HepG2 (cell line): ENCODE measurements around the gene ZBTB8OS. TPM values are rescaled to one million over a fixed set of nuclear protein-coding genes. Genes with fewer than 3 reads are reported as not detected.

ENCODE experiments used
- ATAC-seq: fragments of 200-7000 bp; cut with Tn5 transposase; 3 replicates; pipeline ENCODE4 v1.9.1; 2020; ENCODE audit warnings: mild to moderate bottlenecking, moderate library complexity
- BruUV-seq: library from RNA; stranded (reverse); fragments of 400-500 nt; replicated peaks from 2 replicates; lab custom pipeline; 2021; lab: Mats Ljungman, UMichigan
- CTCF ChIA-PET: fragments of 300-600 bp; formaldehyde crosslinking; extraction: SDS; loops from one replicate; lab custom pipeline; 2021; ENCODE audit warnings: low total read pairs, inconsistent platforms, low intra/inter-chr PET ratio; lab: Yijun Ruan, JAX
- POLR2A ChIA-PET: fragments of 350-600 bp; sonication (Branson Sonifier 250); formaldehyde crosslinking; loops from one replicate; lab custom pipeline; 2020; ENCODE audit warnings: antibody characterized with exemption, inconsistent platforms; lab: Yijun Ruan, JAX
- DNase-seq: peaks from one replicate; pipeline ENCODE4 v3.0.0-alpha.2; 2015; ENCODE audit warnings: low spot score
- FAIRE-seq: peaks from 3 replicates; lab custom pipeline; 2011; peaks lifted over from hg19 to GRCh38; lab: Jason Lieb, UNC
- H2AFZ ChIP-seq: one replicate; pipeline ENCODE4 v1.6.1; 2011; ENCODE audit warnings: low read length, inconsistent platforms
- H3K27ac ChIP-seq: fragments of 300-600 bp; 3 replicates; pipeline ENCODE4 v1.8.0; 2011; ENCODE audit warnings: mixed run types, mild to moderate bottlenecking, mixed read lengths, low read length, inconsistent platforms; ENCODE audit not compliant: insufficient read depth; ENCODE audit errors: extremely low read length
- H3K27me3 ChIP-seq, 2 experiments: fragments of 200-600 bp in 1 of 2; 2 replicates in 1 of 2; 3 replicates in 1 of 2; pipeline versions ENCODE4 v1.6.0 to v1.8.0; 2011; ENCODE audit warnings: low read length in 2 of 2, mild to moderate bottlenecking in 2 of 2, moderate library complexity in 2 of 2, inconsistent platforms in 1 of 2; ENCODE audit not compliant: insufficient read depth in 2 of 2, control insufficient read depth in 1 of 2
- H3K36me3 ChIP-seq, 2 experiments: fragments of 200-600 bp in 1 of 2; replicated peaks in 1 of 2; 2 replicates in 1 of 2; 3 replicates in 1 of 2; pipeline versions ENCODE4 v1.5.1 to v1.8.0; 2011; ENCODE audit warnings: low read length in 2 of 2, inconsistent platforms in 1 of 2; ENCODE audit not compliant: insufficient read depth in 2 of 2, control insufficient read depth in 1 of 2
- H3K4me1 ChIP-seq: 2 replicates; pipeline ENCODE4 v1.5.1; 2012; ENCODE audit warnings: low read length, inconsistent platforms; ENCODE audit not compliant: insufficient read depth
- H3K4me2 ChIP-seq: 2 replicates; pipeline ENCODE4 v1.6.0; 2011; ENCODE audit warnings: low read depth, low read length, inconsistent platforms
- H3K4me3 ChIP-seq, 3 experiments: fragments of 200-600 bp in 1 of 3; sonication (generic), shearing (Covaris generic) in 1 of 3; replicated peaks in 1 of 3; 2 replicates each; pipeline ENCODE4 v1.5.1; 2011 to 2016; ENCODE audit warnings: low read length in 3 of 3, inconsistent platforms in 2 of 3, low read depth in 2 of 3, mild to moderate bottlenecking in 2 of 3, control low read depth in 1 of 3, mixed read lengths in 1 of 3; ENCODE audit not compliant: insufficient read depth in 1 of 3
- H3K79me2 ChIP-seq: one replicate; pipeline ENCODE4 v1.6.1; 2011; ENCODE audit warnings: low read length, inconsistent platforms; ENCODE audit not compliant: insufficient read depth
- H3K9ac ChIP-seq: 2 replicates; pipeline ENCODE4 v1.6.0; 2011; ENCODE audit warnings: mild to moderate bottlenecking, low read depth, low read length, inconsistent platforms; ENCODE audit not compliant: insufficient read depth
- H3K9me3 ChIP-seq: 2 replicates; pipeline ENCODE4 v1.5.1; 2012; ENCODE audit warnings: mild to moderate bottlenecking, low read length
- H4K20me1 ChIP-seq: 2 replicates; pipeline ENCODE4 v1.6.0; 2011; ENCODE audit warnings: inconsistent platforms, mild to moderate bottlenecking, low read length, moderate library complexity; ENCODE audit not compliant: insufficient read depth
- CAMTA2 ChIP-seq: sonication (generic); formaldehyde crosslinking; IDR thresholded peaks from 2 replicates; pipeline ENCODE4 v1.4.0; 2020; ENCODE audit warnings: mild to moderate bottlenecking, missing genetic modification reagents, borderline replicate concordance
- CREB1 ChIP-seq, 2 experiments: fragments of 450-650 bp in 1 of 2; IDR thresholded peaks; 2 replicates each; pipeline ENCODE4 v1.6.1; 2016 to 2017; ENCODE audit warnings: control low read depth in 1 of 2, mild to moderate bottlenecking in 1 of 2, missing compliant biosample characterization in 1 of 2, missing genetic modification characterization in 1 of 2
- HOMEZ ChIP-seq: IDR thresholded peaks from 2 replicates; pipeline ENCODE4 v1.6.1; 2016; ENCODE audit warnings: low read depth
- KDM3A ChIP-seq: IDR thresholded peaks from 2 replicates; pipeline ENCODE4 v1.6.1; 2018; ENCODE audit warnings: low read depth, missing compliant biosample characterization
- MEIS2 ChIP-seq: sonication (generic); formaldehyde crosslinking; IDR thresholded peaks from 2 replicates; pipeline ENCODE4 v1.9.0; 2021; ENCODE audit warnings: mild to moderate bottlenecking, missing genetic modification reagents
- MXD4 ChIP-seq: IDR thresholded peaks from 2 replicates; pipeline ENCODE4 v1.6.1; 2016; ENCODE audit warnings: mild to moderate bottlenecking, missing biosample characterization, missing genetic modification reagents
- NFYB ChIP-seq: sonication (generic); formaldehyde crosslinking; IDR thresholded peaks from 2 replicates; pipeline ENCODE4 v1.4.0; 2020; ENCODE audit warnings: missing genetic modification reagents
- RBFOX2 ChIP-seq: fragments of 200-400 bp; formaldehyde crosslinking; IDR thresholded peaks from 2 replicates; pipeline ENCODE4 v1.6.1; 2017; ENCODE audit warnings: low read depth, mild to moderate bottlenecking, low read length
- RBM39 ChIP-seq: fragments of 200-400 bp; formaldehyde crosslinking; IDR thresholded peaks from one replicate; pipeline ENCODE4 v1.6.1; 2018; ENCODE audit warnings: antibody characterized with exemption, mild to moderate bottlenecking, low read depth, low read length; ENCODE audit not compliant: poor library complexity, severe bottlenecking
- ZFP1 ChIP-seq: IDR thresholded peaks from 2 replicates; pipeline ENCODE4 v1.6.1; 2016
- ZNF143 ChIP-seq: sonication (generic); formaldehyde crosslinking; IDR thresholded peaks from 2 replicates; pipeline ENCODE4 v1.4.0; 2020; ENCODE audit warnings: missing genetic modification reagents
- ZNF329 ChIP-seq: sonication (generic); formaldehyde crosslinking; IDR thresholded peaks from 2 replicates; pipeline ENCODE4 v1.9.0; 2021; ENCODE audit warnings: low read depth, mild to moderate bottlenecking, missing genetic modification reagents
- ZNF776 ChIP-seq: sonication (generic); formaldehyde crosslinking; IDR thresholded peaks from 2 replicates; pipeline ENCODE4 v1.4.0; 2020; ENCODE audit warnings: mild to moderate bottlenecking, missing genetic modification reagents
- WGBS: methylation state at CpG from one replicate; pipeline ENCODE4 v1.1.6; 2017; ENCODE audit warnings: low lambda C conversion rate; 5-methylcytosine and 5-hydroxymethylcytosine counted together
- in situ Hi-C: cut with HindIII; loops from 2 replicates; pipeline ENCODE4 v1.10.0; 2017; ENCODE audit warnings: low pct_unique_long_range_greater_than_20kb; ENCODE audit not compliant: extremely low pct_ligation_motif_present
- intact Hi-C: fragments of 100-400 bp; cut with micrococcal nuclease; formaldehyde crosslinking; loops from one replicate; pipeline ENCODE4 v1.10.0; 2022; ENCODE audit not compliant: unreplicated experiment
- polyA plus RNA-seq, 8 experiments: library from polyadenylated mRNA; depleted of rRNA in 3 of 8; stranded (reverse) in 7 of 8; unstranded in 1 of 8; fragments of >200 nt; fragmentation: Illumina TruSeq in 4 of 8; extraction: Trizol in 4 of 8; gene quantifications; 2 replicates each; pipeline versions ENCODE4 v1.2.1 to v1.2.3, GENCODE V29; 2011 to 2016; ENCODE audit warnings: low read depth in 4 of 8, missing spikeins in 1 of 8, mixed read lengths in 1 of 8; ENCODE audit not compliant: insufficient read depth in 1 of 8
- total RNA-seq, 5 experiments: library from RNA; depleted of rRNA; stranded (reverse); fragments of >200 nt; fragmentation: Illumina TruSeq; extraction: Trizol; gene quantifications; 2 replicates each; pipeline ENCODE4 v1.2.3, GENCODE V29; 2016; ENCODE audit warnings: low read depth in 1 of 5

The ZBTB8OS gene
- total and polyA plus RNA-seq, 2 of the 13 experiments (the other 11 are each of a cell fraction or from before 2014, with no cell fraction given) = 57.7 to 84.8 TPM

GRCh38 chr1:32650752-32651460 lies 556 bp upstream of the ZBTB8OS start, which contains the start of gene RBBP4 (continued):
- TF ChIP-seq NFYB (CRISPR knock-in tag) (peak; percentile 93), ZNF329 (0 out of 2 replicates have a peak, but pooled peaks have one; percentile 33), RBM39 (no peak), KDM3A (CRISPR knock-in tag) (peak; percentile 88; the same call in 1 of the 2 replicates), ZNF776 (CRISPR knock-in tag) (peak; percentile 63; the same call in 1 of the 2 replicates), RBFOX2 (peak; percentile 93), CAMTA2 (no peak), MXD4 (CRISPR knock-in tag) (peak; percentile 69)

GRCh38 chr1:32647308-32648134 lies 2.8 kb downstream of the ZBTB8OS start:
- CTCF ChIA-PET = no interaction called here
- H3K4me2 ChIP-seq = peak overlapping the region; percentile 33
- no peak for FAIRE-seq

More at GRCh38 chr1:32647308-32648134, 2.8 kb downstream of the ZBTB8OS start:
- Histone ChIP-seq H3K4me1 (peaks cover 44% of the 10 kb centered on the region), H3K27me3 (no peaks in the 10 kb centered on the region; a peak in 2 of 5 replicates), H3K4me3 (no peak overlapping the region; a peak in 1 of 6 replicates), H3K9me3 (no peaks in the 10 kb centered on the region), H3K9ac (no peak overlapping the region), H3K36me3 (peaks cover 0 to 9% of the 10 kb centered on the region in 2 experiments; a peak in 2 of 5 replicates), H3K79me2 (peaks cover 66% of the 10 kb centered on the region), H4K20me1 (no peaks in the 10 kb centered on the region; the same call in 1 of the 2 replicates), H3K27ac (no peak overlapping the region), H2AFZ (no peak overlapping the region)
- BruUV-seq = no TSS peak
- TF ChIP-seq ZFP1 (CRISPR knock-in tag) (no peak), MEIS2 (CRISPR knock-in tag) (no peak), ZNF143 (CRISPR knock-in tag) (no peak), HOMEZ (CRISPR knock-in tag) (no peak), CREB1 (IDR thresholded peaks at IDR 0.05) (no peak), CREB1 (CRISPR knock-in tag; IDR thresholded peaks at IDR 0.05) (0 out of 2 replicates have a peak, but pooled peaks have one; percentile 24)
- ATAC-seq (no peak), DNase-seq (no peak)
- intact Hi-C loops (no loop called here), in situ Hi-C loops (no loop called here)
- POLR2A ChIA-PET = interaction anchor here (0.8 kb wide), 1 partner anchor 48 kb away, joined by 4 read pairs; no protein-coding TSS in a partner anchor
- WGBS = 97% methylated on average over 6 of the region's 6 CpGs
